HFFc6 (cell line): ENCODE measurements around the gene CPA2. TPM values are rescaled to one million over a fixed set of nuclear protein-coding genes. Genes with fewer than 3 reads are reported as not detected.
"Not testable (repeated sequence)": the region's sequence is repeated elsewhere in the genome, so short reads cannot be mapped to it uniquely, and the experiment has no call there.

Source experiments
- DNase-seq: peaks from one replicate; pipeline ENCODE4 v3.0.0-alpha.2; 2018
- H3K27ac Mint-ChIP-seq: 2 replicates; pipeline ENCODE4 v1.8.0; 2020; ENCODE audit warnings: mild to moderate bottlenecking, mixed read lengths
- H3K27me3 Mint-ChIP-seq: 2 replicates; pipeline ENCODE4 v1.8.0; 2021; ENCODE audit warnings: mild to moderate bottlenecking, moderate library complexity, mixed read lengths; ENCODE audit not compliant: insufficient read depth
- H3K36me3 Mint-ChIP-seq: 2 replicates; pipeline ENCODE4 v1.8.0; 2021; ENCODE audit warnings: low read depth, mixed read lengths
- H3K4me1 Mint-ChIP-seq: 2 replicates; pipeline ENCODE4 v1.8.0; 2020; ENCODE audit warnings: low read depth, mixed read lengths
- H3K4me3 Mint-ChIP-seq: 2 replicates; pipeline ENCODE4 v1.8.0; 2020; ENCODE audit warnings: mild to moderate bottlenecking, moderate library complexity, mixed read lengths
- H3K9me3 Mint-ChIP-seq: 2 replicates; pipeline ENCODE4 v1.8.0; 2020; ENCODE audit warnings: mild to moderate bottlenecking, mixed read lengths
- total RNA-seq, 6 experiments: library from RNA; stranded (reverse); fragmentation: NEBNext Ultra II Directional; extraction: Animal tissue kit (Norgen Biotek cat#: 25700); gene quantifications; 2 replicates in 1 of 6; 3 replicates in 5 of 6; pipeline ENCODE4 v1.2.3, GENCODE V29; 2021
- TF ChIP-seq, protein P1 (sequence below): fragments of 200-600 bp; sonication (generic); IDR thresholded peaks from 2 replicates; pipeline ENCODE4 v1.5.0; 2021; ENCODE audit warnings: antibody characterized with exemption, mild to moderate bottlenecking

Gene CPA2
- total RNA-seq, 6 experiments from 2014 or later, result not detected

GRCh38 chr7:130231792-130232191, 34.9 kb upstream of the CPA2 start:
- Mint-ChIP-seq H3K9me3 (no peaks in the 10 kb centered on the region; the same call in 1 of the 2 replicates), H3K27ac (no peak overlapping the region), H3K27me3 (peaks cover 27% of the 10 kb centered on the region), H3K4me3 (no peak overlapping the region), H3K36me3 (no peaks in the 10 kb centered on the region), H3K4me1 (no peaks in the 10 kb centered on the region)
- TF ChIP-seq, protein P1, sequence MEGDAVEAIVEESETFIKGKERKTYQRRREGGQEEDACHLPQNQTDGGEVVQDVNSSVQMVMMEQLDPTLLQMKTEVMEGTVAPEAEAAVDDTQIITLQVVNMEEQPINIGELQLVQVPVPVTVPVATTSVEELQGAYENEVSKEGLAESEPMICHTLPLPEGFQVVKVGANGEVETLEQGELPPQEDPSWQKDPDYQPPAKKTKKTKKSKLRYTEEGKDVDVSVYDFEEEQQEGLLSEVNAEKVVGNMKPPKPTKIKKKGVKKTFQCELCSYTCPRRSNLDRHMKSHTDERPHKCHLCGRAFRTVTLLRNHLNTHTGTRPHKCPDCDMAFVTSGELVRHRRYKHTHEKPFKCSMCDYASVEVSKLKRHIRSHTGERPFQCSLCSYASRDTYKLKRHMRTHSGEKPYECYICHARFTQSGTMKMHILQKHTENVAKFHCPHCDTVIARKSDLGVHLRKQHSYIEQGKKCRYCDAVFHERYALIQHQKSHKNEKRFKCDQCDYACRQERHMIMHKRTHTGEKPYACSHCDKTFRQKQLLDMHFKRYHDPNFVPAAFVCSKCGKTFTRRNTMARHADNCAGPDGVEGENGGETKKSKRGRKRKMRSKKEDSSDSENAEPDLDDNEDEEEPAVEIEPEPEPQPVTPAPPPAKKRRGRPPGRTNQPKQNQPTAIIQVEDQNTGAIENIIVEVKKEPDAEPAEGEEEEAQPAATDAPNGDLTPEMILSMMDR, result no peak
- DNase-seq, result no peak

- no peaks in the 10 kb centered on the region for H3K36me3 Mint-ChIP-seq
- no peak for DNase-seq
- TF ChIP-seq, protein P1, result no peak
- no peaks in the 10 kb centered on the region for H3K4me1 Mint-ChIP-seq
- no peak overlapping the region for H3K27ac Mint-ChIP-seq
- peaks cover 27% of the 10 kb centered on the region for H3K27me3 Mint-ChIP-seq
- no peaks in the 10 kb centered on the region; the same call in 1 of the 2 replicates for H3K9me3 Mint-ChIP-seq
- no peak overlapping the region for H3K4me3 Mint-ChIP-seq
Observed at GRCh38 chr7:130232209-130232608, 34.5 kb upstream of the CPA2 start.

- H3K27me3 Mint-ChIP-seq, result peaks cover 21% of the 10 kb centered on the region
- H3K9me3 Mint-ChIP-seq, result no peaks in the 10 kb centered on the region; the same call in 1 of the 2 replicates
- TF ChIP-seq, protein P1, result no peak
- DNase-seq, result no peak
- no peaks in the 10 kb centered on the region for H3K36me3 Mint-ChIP-seq
- H3K4me1 Mint-ChIP-seq, result no peaks in the 10 kb centered on the region
- no peak overlapping the region for H3K27ac Mint-ChIP-seq
- H3K4me3 Mint-ChIP-seq, result no peak overlapping the region
Observed at GRCh38 chr7:130234078-130234477, 32.6 kb upstream of the CPA2 start.

DNA sequence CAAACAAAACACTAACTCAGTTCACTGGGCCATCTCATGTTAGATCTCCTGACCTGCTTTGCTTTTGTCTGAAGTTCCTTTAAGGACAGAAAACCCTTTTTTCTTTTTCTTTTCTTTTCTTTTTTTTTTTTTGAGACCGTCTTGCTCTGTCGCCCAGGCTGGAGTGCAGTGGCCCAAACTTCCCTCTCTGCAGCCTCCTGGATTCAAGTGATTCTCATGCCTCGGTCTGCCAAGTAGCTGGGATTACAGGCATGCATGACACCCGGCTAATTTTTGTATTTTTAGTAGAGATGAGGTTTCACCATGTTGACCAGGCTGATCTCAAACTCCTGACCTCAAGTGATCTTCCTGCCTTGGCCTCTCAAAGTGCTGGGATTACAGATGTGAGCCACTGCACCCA, 30.3 kb upstream of the CPA2 start:
- not testable (repeated sequence) for H3K36me3 Mint-ChIP-seq, H3K4me3 Mint-ChIP-seq, DNase-seq, H3K27ac Mint-ChIP-seq, H3K4me1 Mint-ChIP-seq, H3K9me3 Mint-ChIP-seq
- H3K27me3 Mint-ChIP-seq, result peaks cover 26% of the 10 kb centered on the region

DNA sequence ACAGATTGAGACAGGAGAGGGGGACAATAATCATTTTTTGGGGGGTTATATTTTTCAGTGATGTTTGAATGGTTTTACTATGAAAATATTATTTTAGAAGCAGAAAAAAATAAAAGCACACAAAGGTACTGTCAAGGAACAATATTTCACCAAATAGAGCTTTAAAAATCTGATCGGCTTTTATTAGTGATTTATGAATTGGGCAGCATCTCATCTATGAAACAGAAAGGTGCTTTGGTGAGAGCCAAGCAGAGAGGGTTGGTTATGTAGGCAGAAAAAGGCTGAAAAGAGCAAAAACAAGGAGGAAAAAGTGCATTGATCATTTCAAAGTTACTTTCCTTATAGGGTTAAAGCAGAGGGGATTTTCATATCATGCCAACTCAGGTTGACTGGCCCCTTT, 26.4 kb upstream of the CPA2 start:
- Mint-ChIP-seq H3K4me3 (no peak overlapping the region), H3K36me3 (no peaks in the 10 kb centered on the region), H3K27ac (no peak overlapping the region), H3K27me3 (peaks cover 24% of the 10 kb centered on the region), H3K4me1 (peaks cover 20% of the 10 kb centered on the region), H3K9me3 (no peaks in the 10 kb centered on the region)
- no peak for DNase-seq
- TF ChIP-seq, protein P1, result no peak

DNA sequence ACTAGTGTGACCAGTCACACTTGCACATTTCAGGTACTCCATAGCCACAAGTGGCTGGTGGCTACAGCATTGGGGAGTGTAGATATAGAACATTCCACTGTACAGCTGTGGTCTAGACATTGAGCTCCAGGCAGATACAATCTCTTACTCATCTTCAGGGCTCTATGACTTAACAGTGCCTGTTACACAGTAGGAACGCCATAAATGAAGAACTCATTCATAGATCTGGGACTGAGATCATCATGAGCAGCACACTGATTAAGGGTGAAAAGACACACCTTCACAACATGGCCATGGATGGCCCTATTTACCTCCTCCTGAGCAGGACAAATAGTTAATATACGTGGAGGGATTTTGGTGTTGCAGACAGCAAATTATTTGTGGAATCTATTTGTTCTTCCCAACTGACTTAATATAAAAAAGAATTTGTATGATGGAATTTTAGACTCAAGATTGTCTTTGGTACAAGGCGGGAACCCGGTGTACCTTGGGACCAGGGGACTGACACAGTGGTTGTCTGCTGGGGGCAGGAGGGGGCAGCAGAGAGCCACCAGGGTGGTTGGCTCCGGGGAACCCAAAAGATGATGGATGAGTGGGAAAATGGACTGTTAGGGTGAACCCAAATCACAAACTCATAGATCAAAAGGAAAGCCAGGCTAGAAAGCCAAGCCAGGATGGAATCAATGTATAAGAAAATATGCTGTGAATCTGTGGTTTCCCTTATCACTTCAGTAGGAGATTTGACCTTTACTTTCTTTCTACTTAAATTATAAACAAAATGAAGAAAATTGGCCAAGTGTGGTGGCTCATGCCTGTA, 24.3 kb upstream of the CPA2 start:
- H3K4me1 Mint-ChIP-seq, result peaks cover 20% of the 10 kb centered on the region
- 0 out of 2 replicates have a peak, but pooled peaks cover 7% of the 10 kb centered on the region for H3K36me3 Mint-ChIP-seq
- H3K27me3 Mint-ChIP-seq, result peaks cover 27% of the 10 kb centered on the region
- no peak overlapping the region for H3K4me3 Mint-ChIP-seq
- DNase-seq, result peak; percentile 70
- H3K27ac Mint-ChIP-seq, result no peak overlapping the region
- peaks cover 8% of the 10 kb centered on the region for H3K9me3 Mint-ChIP-seq
- TF ChIP-seq, protein P1, result peak; percentile 86

- not testable (repeated sequence) for H3K9me3 Mint-ChIP-seq, DNase-seq, H3K4me3 Mint-ChIP-seq, H3K36me3 Mint-ChIP-seq, H3K27ac Mint-ChIP-seq
- peaks cover 25% of the 10 kb centered on the region for H3K27me3 Mint-ChIP-seq
- peaks cover 20% of the 10 kb centered on the region for H3K4me1 Mint-ChIP-seq
Observed at GRCh38 chr7:130243486-130243885, 23.2 kb upstream of the CPA2 start.

DNA sequence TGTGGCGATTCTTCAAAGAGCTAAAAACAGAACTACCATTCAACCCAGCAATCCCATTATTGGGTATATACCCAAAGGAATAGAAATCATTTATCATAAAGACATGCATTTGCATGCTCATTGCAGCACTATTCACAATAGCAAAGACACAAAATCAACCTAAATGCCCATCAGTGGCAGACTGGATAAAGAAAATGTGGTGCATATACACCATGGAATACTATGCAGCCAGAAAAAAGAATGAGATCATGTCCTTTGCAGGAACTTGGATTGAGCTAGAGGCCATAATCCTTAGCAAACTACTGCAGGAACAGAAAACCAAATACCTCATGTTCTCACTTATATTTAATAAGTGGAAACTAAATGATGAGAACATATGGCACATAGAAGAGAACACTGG, 20.2 kb upstream of the CPA2 start:
- not testable (repeated sequence) for H3K9me3 Mint-ChIP-seq, H3K4me3 Mint-ChIP-seq, H3K36me3 Mint-ChIP-seq, DNase-seq, H3K27ac Mint-ChIP-seq
- H3K27me3 Mint-ChIP-seq, result peaks cover 32% of the 10 kb centered on the region
- peaks cover 20% of the 10 kb centered on the region for H3K4me1 Mint-ChIP-seq

GRCh38 chr7:130248842-130249241, 17.8 kb upstream of the CPA2 start:
- H3K4me3 Mint-ChIP-seq, H3K4me1 Mint-ChIP-seq, H3K27ac Mint-ChIP-seq, DNase-seq: not testable (repeated sequence)
- peaks cover 48% of the 10 kb centered on the region for H3K27me3 Mint-ChIP-seq
- peaks cover 15% of the 10 kb centered on the region for H3K9me3 Mint-ChIP-seq
- peaks cover 14% of the 10 kb centered on the region for H3K36me3 Mint-ChIP-seq
